Measurements from ENCODE around the gene GNAI2. TPM values are rescaled to one million over a fixed set of nuclear protein-coding genes. Genes with fewer than 3 reads are reported as not detected.

The GNAI2 gene
- total and polyA plus RNA-seq, 8 donors = 259 to 381 (median 269) TPM

DNA sequence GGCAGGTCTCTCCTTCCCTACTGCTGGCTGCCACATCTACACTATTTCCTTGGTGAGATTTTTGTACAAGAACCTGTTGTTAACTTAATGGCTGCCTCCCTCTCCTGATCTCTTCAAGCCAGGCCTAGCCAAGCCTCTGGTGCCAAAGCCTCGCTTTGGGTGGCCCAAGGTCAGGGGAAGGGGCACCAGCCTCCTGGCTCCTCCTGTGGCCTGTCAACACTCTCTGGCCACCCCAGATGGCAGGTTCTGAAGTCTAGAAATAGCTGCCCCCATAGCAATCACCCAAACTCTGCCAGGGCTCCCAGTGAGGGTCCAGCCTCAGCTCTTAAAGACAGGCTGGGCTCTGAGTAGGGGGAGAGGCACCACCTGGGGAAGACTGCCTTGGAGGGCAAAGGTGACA, 51.3 kb downstream of the GNAI2 start:
- Histone ChIP-seq H3K36me3 (peaks cover 0 to 48% of the 10 kb centered on the region in 2 donors), H3K9me3 (no peaks in the 10 kb centered on the region), H3K4me1 (peaks cover 5 to 9% of the 10 kb centered on the region in 2 donors), H3K4me3 (no peak overlapping the region), H3K27me3 (no peaks in the 10 kb centered on the region), H3K27ac (no peak overlapping the region)
- DNase-seq (no peak), ATAC-seq (no peak)
- TF ChIP-seq, protein P1, sequence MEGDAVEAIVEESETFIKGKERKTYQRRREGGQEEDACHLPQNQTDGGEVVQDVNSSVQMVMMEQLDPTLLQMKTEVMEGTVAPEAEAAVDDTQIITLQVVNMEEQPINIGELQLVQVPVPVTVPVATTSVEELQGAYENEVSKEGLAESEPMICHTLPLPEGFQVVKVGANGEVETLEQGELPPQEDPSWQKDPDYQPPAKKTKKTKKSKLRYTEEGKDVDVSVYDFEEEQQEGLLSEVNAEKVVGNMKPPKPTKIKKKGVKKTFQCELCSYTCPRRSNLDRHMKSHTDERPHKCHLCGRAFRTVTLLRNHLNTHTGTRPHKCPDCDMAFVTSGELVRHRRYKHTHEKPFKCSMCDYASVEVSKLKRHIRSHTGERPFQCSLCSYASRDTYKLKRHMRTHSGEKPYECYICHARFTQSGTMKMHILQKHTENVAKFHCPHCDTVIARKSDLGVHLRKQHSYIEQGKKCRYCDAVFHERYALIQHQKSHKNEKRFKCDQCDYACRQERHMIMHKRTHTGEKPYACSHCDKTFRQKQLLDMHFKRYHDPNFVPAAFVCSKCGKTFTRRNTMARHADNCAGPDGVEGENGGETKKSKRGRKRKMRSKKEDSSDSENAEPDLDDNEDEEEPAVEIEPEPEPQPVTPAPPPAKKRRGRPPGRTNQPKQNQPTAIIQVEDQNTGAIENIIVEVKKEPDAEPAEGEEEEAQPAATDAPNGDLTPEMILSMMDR (IDR thresholded peaks at IDR 0.05) = no peak
- intact Hi-C loops (cut with DNase I) = no loop called here

DNA sequence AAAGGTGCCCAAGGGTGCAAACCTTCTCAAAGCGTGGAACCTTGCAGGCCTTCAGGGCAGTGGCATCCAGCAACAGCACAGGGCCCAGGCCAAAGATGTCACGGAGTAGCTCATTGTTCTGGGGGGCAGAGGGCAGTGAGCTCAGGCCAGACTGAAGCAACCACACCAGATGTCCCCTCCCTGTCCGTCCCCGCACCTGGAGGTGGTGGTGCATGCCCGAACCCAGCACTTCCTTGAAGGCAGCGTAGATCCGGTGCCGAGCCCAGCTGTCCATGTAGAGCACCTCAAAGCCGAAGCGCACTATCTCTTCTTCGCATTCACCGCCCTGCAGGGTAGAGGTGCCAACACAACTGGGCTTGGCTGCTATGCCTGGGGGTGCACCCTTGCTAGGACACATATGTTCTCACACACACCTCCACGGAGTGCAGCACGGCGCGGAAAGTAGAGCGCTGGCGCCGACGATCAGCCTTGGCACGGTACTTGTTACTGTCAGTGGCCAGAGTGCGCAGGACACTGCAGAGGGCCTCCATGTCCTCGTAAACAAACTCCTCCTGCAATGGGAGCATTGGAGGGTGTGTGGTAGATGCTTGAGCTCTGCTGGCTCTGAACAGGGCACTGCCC, 52.5 kb downstream of the GNAI2 start:
- no peak for ATAC-seq
- no peak overlapping the region for H3K27ac ChIP-seq
- TF ChIP-seq, protein P1 (IDR thresholded peaks at IDR 0.05) = no peak
- no peaks in the 10 kb centered on the region for H3K27me3 ChIP-seq
- H3K36me3 ChIP-seq = peaks cover 0 to 48% of the 10 kb centered on the region in 2 donors
- H3K4me1 ChIP-seq = peaks cover 11 to 20% of the 10 kb centered on the region in 2 donors
- H3K4me3 ChIP-seq = no peak overlapping the region
- intact Hi-C loops (cut with DNase I) = no loop called here
- H3K9me3 ChIP-seq = no peaks in the 10 kb centered on the region
- DNase-seq = no peak

DNA sequence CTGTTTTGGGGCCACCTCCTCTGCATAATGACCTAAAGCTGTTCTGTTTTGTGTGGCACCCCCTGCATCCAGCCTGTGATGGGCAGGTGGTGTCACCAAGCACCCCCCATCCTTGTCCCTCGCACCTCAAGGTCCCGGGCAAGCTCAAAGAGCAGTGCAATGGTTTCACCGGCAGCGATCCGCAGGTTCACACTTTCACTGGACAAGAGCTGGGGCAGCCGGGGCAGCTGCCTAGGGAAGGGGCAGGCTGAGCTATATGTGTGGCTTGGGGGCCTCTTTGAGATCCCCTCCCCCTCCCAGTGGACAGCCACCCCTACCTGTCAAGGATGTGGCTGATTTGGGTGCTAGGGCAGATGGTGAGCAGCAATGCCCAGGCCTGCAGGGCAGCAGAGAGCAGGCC, 53.1 kb downstream of the GNAI2 start:
- H3K27ac ChIP-seq = no peak overlapping the region
- ATAC-seq (no peak), DNase-seq (no peak)
- H3K4me3 ChIP-seq = no peak overlapping the region
- intact Hi-C loops (cut with DNase I) = no loop called here
- peaks cover 11 to 20% of the 10 kb centered on the region in 2 donors for H3K4me1 ChIP-seq
- no peaks in the 10 kb centered on the region for H3K9me3 ChIP-seq
- TF ChIP-seq, protein P1 (IDR thresholded peaks at IDR 0.05) = no peak
- H3K27me3 ChIP-seq = no peaks in the 10 kb centered on the region
- peaks cover 0 to 48% of the 10 kb centered on the region in 2 donors for H3K36me3 ChIP-seq

DNA sequence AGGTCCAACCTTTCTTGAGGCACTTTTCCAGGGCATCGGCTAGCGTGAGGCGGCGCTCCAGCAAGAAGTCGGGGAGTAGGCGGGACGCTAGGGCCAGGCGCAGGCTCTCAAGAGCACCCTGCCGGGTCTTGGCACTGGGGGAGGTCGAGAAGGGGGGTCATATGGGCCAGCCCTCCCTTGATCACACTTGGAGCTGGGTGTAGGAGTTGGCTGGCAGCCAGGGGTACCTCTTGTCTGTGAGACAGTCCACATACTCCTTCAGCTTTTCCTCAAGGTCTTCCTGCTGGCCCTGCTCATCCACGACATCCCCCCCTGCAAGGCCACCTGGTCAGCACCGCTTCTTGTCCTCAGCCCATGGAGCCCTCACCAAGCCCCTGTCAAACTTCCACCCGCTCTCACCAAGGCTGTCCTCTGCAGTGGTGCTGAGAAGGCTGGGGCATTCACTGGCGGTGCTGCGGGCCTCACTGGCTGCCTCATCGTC, 54.2 kb downstream of the GNAI2 start:
- H3K4me3 ChIP-seq = no peak overlapping the region
- no peak for DNase-seq
- no peaks in the 10 kb centered on the region for H3K27me3 ChIP-seq
- H3K27ac ChIP-seq = no peak overlapping the region
- TF ChIP-seq, protein P1 (IDR thresholded peaks at IDR 0.05) = no peak
- H3K9me3 ChIP-seq = no peaks in the 10 kb centered on the region
- H3K36me3 ChIP-seq = peaks cover 0 to 48% of the 10 kb centered on the region in 2 donors
- ATAC-seq = no peak
- peaks cover 11 to 20% of the 10 kb centered on the region in 2 donors for H3K4me1 ChIP-seq
- intact Hi-C loops (cut with DNase I) = no loop called here

DNA sequence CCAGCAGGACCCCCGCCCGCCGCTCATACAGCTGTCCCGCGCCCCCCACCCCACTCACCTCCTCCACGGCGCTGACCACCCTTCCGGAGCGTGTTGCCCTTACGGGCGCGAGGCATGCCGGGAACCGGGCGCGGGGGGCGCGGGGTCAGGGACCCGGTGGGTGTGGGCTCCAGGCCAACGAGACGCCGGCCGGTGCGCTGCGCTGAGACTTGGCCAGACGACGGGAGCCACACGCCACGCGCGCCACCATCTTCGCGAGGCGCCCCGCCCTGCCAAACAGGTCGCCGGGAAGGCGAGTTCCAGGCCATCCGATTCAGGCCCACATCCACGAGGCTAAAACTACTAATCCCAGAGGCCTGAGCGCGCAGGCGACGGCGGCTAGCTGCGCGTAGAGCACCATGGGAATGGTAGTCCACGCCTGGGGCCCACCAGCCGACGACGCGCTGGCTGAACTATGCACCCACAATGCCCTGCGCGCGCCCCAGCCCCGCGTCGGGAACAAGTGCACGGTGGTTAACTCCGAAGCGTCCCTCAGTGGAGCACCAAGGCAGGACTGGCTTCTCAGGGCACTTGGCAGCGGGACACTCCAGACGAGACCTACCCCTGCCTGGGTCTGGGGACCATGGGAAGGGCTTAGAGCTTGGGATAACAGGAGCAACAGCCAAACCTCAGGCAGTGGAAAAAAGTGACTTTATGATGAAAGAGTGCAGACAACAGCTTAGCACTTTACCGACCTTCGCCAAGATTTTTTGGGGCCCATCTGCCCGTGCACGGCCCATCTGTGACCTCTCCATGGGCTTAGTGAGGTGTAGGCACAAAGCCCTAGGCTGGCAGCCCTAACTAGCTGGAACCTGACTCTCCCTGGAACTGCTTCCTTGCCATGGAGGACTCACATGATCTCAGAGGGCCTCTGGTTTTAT, 56.4 kb downstream of the GNAI2 start, which contains the start of gene IFRD2:
Gene IFRD2 (minus strand): TSS at position 271 of the 920 bp plus-strand sequence. CDS start 155 bp downstream, at position 116.
- Histone ChIP-seq H3K4me3 (peak within 1 kb of the TSS; percentile 94 to 97), H3K27me3 (no peaks in the 10 kb centered on the region), H3K4me1 (peaks cover 11 to 20% of the 10 kb centered on the region in 2 donors), H3K27ac (peak within 1 kb of the TSS; percentile 69 to 84), H3K36me3 (peaks cover 0 to 36% of the 10 kb centered on the region in 2 donors), H3K9me3 (no peaks in the 10 kb centered on the region)
- intact Hi-C loops (cut with DNase I) = no loop called here
- DNase-seq = peak; percentile 94 to 99 (median 98)
- ATAC-seq = peak; percentile 97
- TF ChIP-seq, protein P1 (IDR thresholded peaks at IDR 0.05) = no peak
